Progenitor cell of endocrine pancreas (in vitro differentiated cells): Measurements from ENCODE around the gene DUOX2. TPM values are rescaled to one million over a fixed set of nuclear protein-coding genes. Genes with fewer than 3 reads are reported as not detected.

Experiments
- DNase-seq: peaks from one replicate; pipeline ENCODE4 v3.0.0; 2021; ENCODE audit warnings: low spot score; ENCODE audit not compliant: unreplicated experiment
- H3K27ac Mint-ChIP-seq: 2 replicates; pipeline ENCODE4 v1.8.0; 2021; ENCODE audit warnings: mild to moderate bottlenecking, moderate library complexity, mixed read lengths
- H3K27me3 Mint-ChIP-seq: 2 replicates; pipeline ENCODE4 v1.8.0; 2021; ENCODE audit warnings: mixed read lengths
- H3K36me3 Mint-ChIP-seq: 2 replicates; pipeline ENCODE4 v1.8.0; 2022; ENCODE audit warnings: mixed read lengths; ENCODE audit not compliant: insufficient read depth
- H3K4me1 Mint-ChIP-seq: 2 replicates; pipeline ENCODE4 v1.8.0; 2021; ENCODE audit warnings: low read depth, mixed read lengths
- H3K4me3 Mint-ChIP-seq: 2 replicates; pipeline ENCODE4 v1.8.0; 2021; ENCODE audit warnings: low read depth, mild to moderate bottlenecking, moderate library complexity, mixed read lengths
- H3K9me3 Mint-ChIP-seq: 2 replicates; pipeline ENCODE4 v1.8.0; 2021; ENCODE audit warnings: low read depth, mixed read lengths
- total RNA-seq: library from RNA; stranded (reverse); gene quantifications from 2 replicates; pipeline ENCODE4 v1.2.1, GENCODE V29; 2021
- TF ChIP-seq, protein P1 (sequence below): fragments of 200-600 bp; sonication (generic); IDR thresholded peaks from one replicate; pipeline ENCODE4 v1.5.0; 2021; ENCODE audit warnings: antibody characterized with exemption, mild to moderate bottlenecking; ENCODE audit not compliant: unreplicated experiment

The DUOX2 gene
- total RNA-seq, 1 donor from 2014 or later: 0.53 TPM

- Mint-ChIP-seq H3K27me3 (peaks cover 80% of the 10 kb centered on the region), H3K4me3 (peak overlapping the region; percentile 29), H3K27ac (no peak overlapping the region), H3K36me3 (no peaks in the 10 kb centered on the region), H3K4me1 (peaks cover 16% of the 10 kb centered on the region), H3K9me3 (no peaks in the 10 kb centered on the region)
- DNase-seq: no peak
- TF ChIP-seq, protein P1, sequence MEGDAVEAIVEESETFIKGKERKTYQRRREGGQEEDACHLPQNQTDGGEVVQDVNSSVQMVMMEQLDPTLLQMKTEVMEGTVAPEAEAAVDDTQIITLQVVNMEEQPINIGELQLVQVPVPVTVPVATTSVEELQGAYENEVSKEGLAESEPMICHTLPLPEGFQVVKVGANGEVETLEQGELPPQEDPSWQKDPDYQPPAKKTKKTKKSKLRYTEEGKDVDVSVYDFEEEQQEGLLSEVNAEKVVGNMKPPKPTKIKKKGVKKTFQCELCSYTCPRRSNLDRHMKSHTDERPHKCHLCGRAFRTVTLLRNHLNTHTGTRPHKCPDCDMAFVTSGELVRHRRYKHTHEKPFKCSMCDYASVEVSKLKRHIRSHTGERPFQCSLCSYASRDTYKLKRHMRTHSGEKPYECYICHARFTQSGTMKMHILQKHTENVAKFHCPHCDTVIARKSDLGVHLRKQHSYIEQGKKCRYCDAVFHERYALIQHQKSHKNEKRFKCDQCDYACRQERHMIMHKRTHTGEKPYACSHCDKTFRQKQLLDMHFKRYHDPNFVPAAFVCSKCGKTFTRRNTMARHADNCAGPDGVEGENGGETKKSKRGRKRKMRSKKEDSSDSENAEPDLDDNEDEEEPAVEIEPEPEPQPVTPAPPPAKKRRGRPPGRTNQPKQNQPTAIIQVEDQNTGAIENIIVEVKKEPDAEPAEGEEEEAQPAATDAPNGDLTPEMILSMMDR: no peak
These were observed 487 bp downstream of the DUOX2 start for GRCh38 chr15:45113380-45113990.

DNA sequence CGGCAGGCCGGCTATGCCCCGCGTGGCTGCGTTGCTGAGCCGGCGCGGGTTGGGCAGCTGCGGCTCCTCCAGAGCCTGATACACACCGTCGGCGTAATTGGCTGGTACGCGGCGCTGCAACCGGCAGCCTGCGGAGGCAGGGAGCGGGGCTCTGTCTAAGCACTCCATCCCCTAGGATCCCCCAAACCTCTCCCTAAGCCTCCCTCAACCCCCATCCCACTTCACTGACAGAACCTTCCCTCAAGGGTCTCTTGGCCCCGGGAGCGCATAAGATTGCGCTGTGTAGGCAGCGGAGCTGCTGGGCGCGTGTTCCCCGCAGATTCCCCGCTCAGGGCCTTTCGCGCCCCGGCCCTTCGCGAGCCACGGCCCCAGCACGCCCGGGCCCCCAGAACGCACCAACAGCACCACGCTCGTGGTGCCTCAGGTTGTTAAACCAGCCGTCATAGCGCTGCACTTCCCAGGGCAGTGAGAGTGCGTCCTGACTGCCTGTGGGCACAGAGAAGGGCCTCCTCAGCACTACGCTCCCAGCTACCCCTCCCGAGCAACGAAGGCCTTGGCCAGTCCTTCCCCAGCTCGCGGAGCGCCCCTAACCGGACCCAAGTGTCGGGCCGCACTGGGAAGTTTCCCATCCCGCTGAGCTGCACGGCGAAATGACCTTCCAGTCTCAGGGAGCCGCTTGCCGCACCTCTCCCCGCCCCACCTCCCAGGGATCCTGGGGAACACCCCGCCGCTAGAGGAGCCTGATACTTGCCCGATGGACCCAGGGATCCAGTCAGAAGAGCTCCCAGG lies 1.2 kb downstream of the DUOX2 start:
- Mint-ChIP-seq H3K36me3 (no peaks in the 10 kb centered on the region), H3K27ac (no peak overlapping the region), H3K4me1 (peaks cover 14% of the 10 kb centered on the region), H3K4me3 (peak overlapping the region; percentile 29), H3K9me3 (no peaks in the 10 kb centered on the region), H3K27me3 (peaks cover 74% of the 10 kb centered on the region)
- TF ChIP-seq, protein P1: no peak
- no peak for DNase-seq

DNA sequence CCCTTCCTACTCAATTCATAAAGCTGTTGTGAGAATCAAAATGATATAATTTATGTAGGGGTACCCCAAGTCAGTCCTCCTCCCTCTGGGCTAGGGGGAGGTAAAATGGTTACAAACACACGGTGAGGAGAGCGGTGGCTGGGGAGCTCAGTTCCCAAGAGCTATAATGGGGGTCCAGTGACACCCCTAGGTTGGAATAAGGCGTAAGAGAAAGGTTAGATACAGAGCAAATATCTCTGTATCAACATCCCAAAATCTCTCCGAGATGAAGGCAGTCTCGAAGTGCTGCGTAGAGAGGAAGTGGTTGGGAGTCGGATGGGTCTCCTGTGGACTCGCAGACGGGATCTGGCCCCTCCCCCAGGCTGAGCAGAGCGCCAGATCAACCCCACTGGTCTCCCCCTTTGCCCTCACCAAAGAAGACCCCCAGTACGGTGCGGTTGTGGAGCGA lies 1.8 kb downstream of the DUOX2 start:
- Mint-ChIP-seq H3K4me3 (peak overlapping the region; percentile 26), H3K36me3 (no peaks in the 10 kb centered on the region), H3K27me3 (peaks cover 71% of the 10 kb centered on the region), H3K9me3 (no peaks in the 10 kb centered on the region), H3K4me1 (peaks cover 14% of the 10 kb centered on the region), H3K27ac (no peak overlapping the region)
- no peak for DNase-seq
- TF ChIP-seq, protein P1: no peak

- no peak for DNase-seq
- Mint-ChIP-seq H3K9me3 (no peaks in the 10 kb centered on the region), H3K27ac (no peak overlapping the region), H3K36me3 (no peaks in the 10 kb centered on the region), H3K27me3 (peaks cover 73% of the 10 kb centered on the region), H3K4me3 (no peak overlapping the region), H3K4me1 (peaks cover 14% of the 10 kb centered on the region)
- TF ChIP-seq, protein P1: no peak
These were observed 2.4 kb downstream of the DUOX2 start for GRCh38 chr15:45111390-45112142.

GRCh38 chr15:45110256-45110820 lies 3.6 kb downstream of the DUOX2 start:
- Mint-ChIP-seq H3K27me3 (peaks cover 74% of the 10 kb centered on the region), H3K9me3 (no peaks in the 10 kb centered on the region), H3K4me3 (no peak overlapping the region), H3K4me1 (peaks cover 14% of the 10 kb centered on the region), H3K36me3 (no peaks in the 10 kb centered on the region), H3K27ac (no peak overlapping the region)
- no peak for DNase-seq
- TF ChIP-seq, protein P1: no peak
